SK-N-SH (cell line): Measurements from ENCODE around the gene ANKUB1. TPM values are rescaled to one million over a fixed set of nuclear protein-coding genes. Genes with fewer than 3 reads are reported as not detected.

ENCODE experiments used
- CTCF ChIA-PET: fragments of 300-600, 350-600 bp; formaldehyde crosslinking; extraction: SDS; loops from one replicate; lab custom pipeline; 2021; lab: Yijun Ruan, JAX
- POLR2A ChIA-PET: fragments of 350-600 bp; sonication (Branson Sonifier 250); formaldehyde crosslinking; extraction: SDS; loops from one replicate; lab custom pipeline; 2020; ENCODE audit warnings: antibody characterized with exemption, inconsistent platforms; lab: Yijun Ruan, JAX
- DNase-seq: peaks from one replicate; pipeline ENCODE4 v3.0.0; 2012
- H2AFZ ChIP-seq: fragments of 200-600 bp; sonication (generic); 2 replicates; pipeline ENCODE4 v1.8.1; 2016; ENCODE audit warnings: antibody characterized with exemption, mild to moderate bottlenecking, low read depth
- H3F3A ChIP-seq: fragments of 200-600 bp; sonication (generic); replicated peaks from 2 replicates; pipeline ENCODE3; 2016; ENCODE audit warnings: antibody characterized with exemption, mild to moderate bottlenecking; ENCODE audit not compliant: insufficient read depth
- H3K27ac ChIP-seq, 2 experiments: fragments of 200-500 bp in 1 of 2; fragments of 200-600 bp in 1 of 2; sonication (Bioruptor generic) in 1 of 2; sonication (generic), shearing (Covaris generic) in 1 of 2; 2 replicates each; pipeline versions ENCODE4 v1.5.1 to v1.6.1; 2014 to 2016; ENCODE audit warnings: low read depth in 2 of 2, inconsistent platforms in 1 of 2, low read length in 1 of 2, mild to moderate bottlenecking in 1 of 2, mixed read lengths in 1 of 2
- H3K27me3 ChIP-seq: fragments of 200-600 bp; sonication (generic), shearing (Covaris generic); 2 replicates; pipeline ENCODE4 v1.6.1; 2016; ENCODE audit warnings: mixed run types; ENCODE audit not compliant: insufficient read depth
- H3K36me3 ChIP-seq, 2 experiments: fragments of 200-500 bp in 1 of 2; fragments of 200-600 bp in 1 of 2; sonication (Bioruptor generic) in 1 of 2; sonication (generic) in 1 of 2; replicated peaks in 1 of 2; 2 replicates each; pipeline versions ENCODE3 to v1.5.1; 2014 to 2016; ENCODE audit warnings: low read length in 1 of 2, mild to moderate bottlenecking in 1 of 2; ENCODE audit not compliant: insufficient read depth in 2 of 2, control insufficient read depth in 1 of 2
- H3K4me1 ChIP-seq, 2 experiments: fragments of 200-500 bp in 1 of 2; fragments of 200-600 bp in 1 of 2; sonication (Bioruptor generic) in 1 of 2; sonication (generic), shearing (Covaris generic) in 1 of 2; 2 replicates each; pipeline versions ENCODE4 v1.5.1 to v1.6.1; 2014 to 2016; ENCODE audit warnings: low read depth in 1 of 2, low read length in 1 of 2, mixed run types in 1 of 2; ENCODE audit not compliant: insufficient read depth in 2 of 2, control insufficient read depth in 1 of 2
- H3K4me2 ChIP-seq: fragments of 200-600 bp; sonication (generic), shearing (Covaris generic); 2 replicates; pipeline ENCODE4 v1.6.1; 2017; ENCODE audit warnings: mixed run types
- H3K4me3 ChIP-seq, 2 experiments: fragments of 200-500 bp in 1 of 2; fragments of 200-600 bp in 1 of 2; sonication (Bioruptor generic) in 1 of 2; sonication (generic), shearing (Covaris generic) in 1 of 2; 2 replicates each; pipeline versions ENCODE4 v1.5.1 to v1.8.1; 2014 to 2016; ENCODE audit warnings: low read depth in 2 of 2, inconsistent platforms in 1 of 2, low read length in 1 of 2, mild to moderate bottlenecking in 1 of 2, mixed read lengths in 1 of 2, moderate library complexity in 1 of 2
- H3K79me2 ChIP-seq: fragments of 200-600 bp; sonication (generic); 2 replicates; pipeline ENCODE4 v1.8.1; 2017; ENCODE audit warnings: mild to moderate bottlenecking; ENCODE audit not compliant: insufficient read depth
- H3K9ac ChIP-seq: fragments of 200-600 bp; sonication (generic); 2 replicates; pipeline ENCODE4 v1.6.1; 2017; ENCODE audit warnings: mixed run types
- H3K9me2 ChIP-seq: fragments of 200-600 bp; sonication (generic); 2 replicates; pipeline ENCODE4 v1.6.1; 2017; ENCODE audit warnings: mixed run types
- H3K9me3 ChIP-seq: fragments of 200-600 bp; sonication (generic); 2 replicates; pipeline ENCODE4 v1.6.1; 2017; ENCODE audit warnings: mixed run types, mild to moderate bottlenecking, moderate library complexity
- H4K20me1 ChIP-seq: fragments of 200-600 bp; sonication (generic); 2 replicates; pipeline ENCODE4 v1.6.1; 2017; ENCODE audit warnings: mild to moderate bottlenecking, mixed run types; ENCODE audit not compliant: insufficient read depth
- EZH2phosphoT487 ChIP-seq: fragments of 200-600 bp; sonication (generic); IDR thresholded peaks from 2 replicates; pipeline ENCODE4 v1.6.1; 2017; ENCODE audit warnings: low read depth, mixed run types, mild to moderate bottlenecking, antibody characterized with exemption, moderate library complexity, borderline replicate concordance
- FOXJ3 ChIP-seq: sonication (generic); formaldehyde crosslinking; IDR thresholded peaks from 2 replicates; pipeline ENCODE4 v1.5.1; 2020; ENCODE audit warnings: mild to moderate bottlenecking, missing genetic modification reagents
- FOXM1 ChIP-seq: IDR thresholded peaks from 2 replicates; pipeline ENCODE4 v1.4.0; 2012; ENCODE audit warnings: low read depth, mild to moderate bottlenecking
- GABPA ChIP-seq: IDR thresholded peaks from 2 replicates; pipeline ENCODE4 v1.4.0; 2012; ENCODE audit warnings: low read depth, mild to moderate bottlenecking
- JUND ChIP-seq: IDR thresholded peaks from 2 replicates; pipeline ENCODE4 v1.4.0; 2012
- NFIC ChIP-seq: IDR thresholded peaks from 2 replicates; pipeline ENCODE4 v1.4.0; 2012; ENCODE audit warnings: borderline replicate concordance
- NRF1 ChIP-seq: IDR thresholded peaks from 2 replicates; pipeline ENCODE4 v1.6.1; 2012; ENCODE audit warnings: low read depth, mild to moderate bottlenecking, low read length
- POLR2AphosphoS5 ChIP-seq: IDR thresholded peaks from 2 replicates; pipeline ENCODE4 v1.6.1; 2012; ENCODE audit warnings: low read depth, low read length
- RAD21 ChIP-seq: IDR thresholded peaks from 2 replicates; pipeline ENCODE4 v1.6.1; 2012; ENCODE audit warnings: mild to moderate bottlenecking, low read length
- RCOR1 ChIP-seq: fragments of 150-350 bp; IDR thresholded peaks from 2 replicates; pipeline ENCODE4 v1.6.1; 2017; ENCODE audit warnings: antibody characterized with exemption, low read length
- RXRA ChIP-seq: IDR thresholded peaks from 2 replicates; pipeline ENCODE4 v1.4.0; 2012; ENCODE audit warnings: low read depth, mild to moderate bottlenecking, borderline replicate concordance
- SIN3A ChIP-seq: IDR thresholded peaks from 2 replicates; pipeline ENCODE4 v1.6.1; 2012; ENCODE audit warnings: low read depth, mild to moderate bottlenecking, low read length, moderate library complexity, borderline replicate concordance
- TAF1 ChIP-seq: IDR thresholded peaks from 2 replicates; pipeline ENCODE4 v1.6.1; 2012; ENCODE audit warnings: low read depth, mild to moderate bottlenecking, low read length, moderate library complexity, borderline replicate concordance
- TEAD4 ChIP-seq: IDR thresholded peaks from 2 replicates; pipeline ENCODE4 v1.4.0; 2012; ENCODE audit warnings: mild to moderate bottlenecking, borderline replicate concordance; ENCODE audit not compliant: insufficient read depth
- YY1 ChIP-seq: IDR thresholded peaks from 2 replicates; pipeline ENCODE4 v1.4.0; 2012; ENCODE audit warnings: low read depth, mild to moderate bottlenecking
- WGBS: methylation state at CpG from one replicate; pipeline ENCODE4 v1.1.6; 2017; ENCODE audit warnings: low lambda C conversion rate; 5-methylcytosine and 5-hydroxymethylcytosine counted together
- polyA plus RNA-seq, 3 experiments: library from polyadenylated mRNA; depleted of rRNA; stranded (reverse); fragments of >200 nt; gene quantifications; 2 replicates each; pipeline ENCODE4 v1.2.3, GENCODE V29; 2012
- TF ChIP-seq, protein P1 (sequence below): IDR thresholded peaks from 2 replicates; pipeline ENCODE4 v1.6.1; 2012; ENCODE audit warnings: mild to moderate bottlenecking, low read depth, low read length, moderate library complexity
- TF ChIP-seq, protein P2 (sequence below): IDR thresholded peaks from 2 replicates; pipeline ENCODE4 v1.4.0; 2012; ENCODE audit warnings: low read depth, borderline replicate concordance

The ANKUB1 gene
- polyA plus RNA-seq, 1 of the 3 experiments (the other 2 are of a cell fraction) = not detected

- Histone ChIP-seq H4K20me1 (no peaks in the 10 kb centered on the region), H3K4me1 (peaks cover 0 to 4% of the 10 kb centered on the region in 2 experiments; a peak in 1 of 4 replicates), H3K27me3 (no peaks in the 10 kb centered on the region), H3K9me2 (no peaks in the 10 kb centered on the region), H3K36me3 (no peaks in the 10 kb centered on the region), H3K4me3 (no peak overlapping the region), H3K9me3 (no peaks in the 10 kb centered on the region), H3K79me2 (no peaks in the 10 kb centered on the region), H3K4me2 (no peak overlapping the region), H2AFZ (no peak overlapping the region), H3K27ac (no peak overlapping the region), H3F3A (peaks cover 7% of the 10 kb centered on the region), H3K9ac (no peak overlapping the region)
- no peak for TF ChIP-seq NFIC
- no peak for TF ChIP-seq RCOR1
- TF ChIP-seq FOXJ3 (CRISPR knock-in tag) = no peak
- TF ChIP-seq JUND = no peak
- TF ChIP-seq SIN3A = no peak
- TF ChIP-seq NRF1 = no peak
- TF ChIP-seq EZH2phosphoT487 = no peak
- no peak for TF ChIP-seq TAF1
- CTCF ChIA-PET = interaction anchor here (2.4 kb wide), 1 partner anchor 8 kb away, joined by 16 read pairs; no protein-coding TSS in a partner anchor
- POLR2A ChIA-PET = no interaction called here
- DNase-seq = no peak
- WGBS = 93% methylated on average over 4 of the region's 4 CpGs
Measured at GRCh38 chr3:149781211-149781610, 11.1 kb downstream of the ANKUB1 start.

- no peaks in the 10 kb centered on the region for H3K4me1 ChIP-seq
- H3K9me3 ChIP-seq = no peaks in the 10 kb centered on the region
- no peaks in the 10 kb centered on the region for H3K79me2 ChIP-seq
- ChIA-PET POLR2A (no interaction called here), CTCF (interaction anchor here (1.0 to 3.2 kb wide), 5 partner anchors 11 to 407 kb away, joined by 3 to 13 read pairs (median 4); no protein-coding TSS in a partner anchor)
- DNase-seq = no peak
- H3K36me3 ChIP-seq = no peaks in the 10 kb centered on the region
- H3K4me2 ChIP-seq = no peak overlapping the region
- no peaks in the 10 kb centered on the region for H3K27me3 ChIP-seq
- 79% methylated on average over 2 of the region's 2 CpGs for WGBS
- H3K4me3 ChIP-seq = no peak overlapping the region
- no peak for TF ChIP-seq YY1
- TF ChIP-seq, protein P1, sequence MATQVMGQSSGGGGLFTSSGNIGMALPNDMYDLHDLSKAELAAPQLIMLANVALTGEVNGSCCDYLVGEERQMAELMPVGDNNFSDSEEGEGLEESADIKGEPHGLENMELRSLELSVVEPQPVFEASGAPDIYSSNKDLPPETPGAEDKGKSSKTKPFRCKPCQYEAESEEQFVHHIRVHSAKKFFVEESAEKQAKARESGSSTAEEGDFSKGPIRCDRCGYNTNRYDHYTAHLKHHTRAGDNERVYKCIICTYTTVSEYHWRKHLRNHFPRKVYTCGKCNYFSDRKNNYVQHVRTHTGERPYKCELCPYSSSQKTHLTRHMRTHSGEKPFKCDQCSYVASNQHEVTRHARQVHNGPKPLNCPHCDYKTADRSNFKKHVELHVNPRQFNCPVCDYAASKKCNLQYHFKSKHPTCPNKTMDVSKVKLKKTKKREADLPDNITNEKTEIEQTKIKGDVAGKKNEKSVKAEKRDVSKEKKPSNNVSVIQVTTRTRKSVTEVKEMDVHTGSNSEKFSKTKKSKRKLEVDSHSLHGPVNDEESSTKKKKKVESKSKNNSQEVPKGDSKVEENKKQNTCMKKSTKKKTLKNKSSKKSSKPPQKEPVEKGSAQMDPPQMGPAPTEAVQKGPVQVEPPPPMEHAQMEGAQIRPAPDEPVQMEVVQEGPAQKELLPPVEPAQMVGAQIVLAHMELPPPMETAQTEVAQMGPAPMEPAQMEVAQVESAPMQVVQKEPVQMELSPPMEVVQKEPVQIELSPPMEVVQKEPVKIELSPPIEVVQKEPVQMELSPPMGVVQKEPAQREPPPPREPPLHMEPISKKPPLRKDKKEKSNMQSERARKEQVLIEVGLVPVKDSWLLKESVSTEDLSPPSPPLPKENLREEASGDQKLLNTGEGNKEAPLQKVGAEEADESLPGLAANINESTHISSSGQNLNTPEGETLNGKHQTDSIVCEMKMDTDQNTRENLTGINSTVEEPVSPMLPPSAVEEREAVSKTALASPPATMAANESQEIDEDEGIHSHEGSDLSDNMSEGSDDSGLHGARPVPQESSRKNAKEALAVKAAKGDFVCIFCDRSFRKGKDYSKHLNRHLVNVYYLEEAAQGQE = no peak
- TF ChIP-seq GABPA = no peak
- TF ChIP-seq RAD21 = no peak
- TF ChIP-seq POLR2AphosphoS5 = no peak
- no peak for TF ChIP-seq FOXM1
- TF ChIP-seq, protein P2, sequence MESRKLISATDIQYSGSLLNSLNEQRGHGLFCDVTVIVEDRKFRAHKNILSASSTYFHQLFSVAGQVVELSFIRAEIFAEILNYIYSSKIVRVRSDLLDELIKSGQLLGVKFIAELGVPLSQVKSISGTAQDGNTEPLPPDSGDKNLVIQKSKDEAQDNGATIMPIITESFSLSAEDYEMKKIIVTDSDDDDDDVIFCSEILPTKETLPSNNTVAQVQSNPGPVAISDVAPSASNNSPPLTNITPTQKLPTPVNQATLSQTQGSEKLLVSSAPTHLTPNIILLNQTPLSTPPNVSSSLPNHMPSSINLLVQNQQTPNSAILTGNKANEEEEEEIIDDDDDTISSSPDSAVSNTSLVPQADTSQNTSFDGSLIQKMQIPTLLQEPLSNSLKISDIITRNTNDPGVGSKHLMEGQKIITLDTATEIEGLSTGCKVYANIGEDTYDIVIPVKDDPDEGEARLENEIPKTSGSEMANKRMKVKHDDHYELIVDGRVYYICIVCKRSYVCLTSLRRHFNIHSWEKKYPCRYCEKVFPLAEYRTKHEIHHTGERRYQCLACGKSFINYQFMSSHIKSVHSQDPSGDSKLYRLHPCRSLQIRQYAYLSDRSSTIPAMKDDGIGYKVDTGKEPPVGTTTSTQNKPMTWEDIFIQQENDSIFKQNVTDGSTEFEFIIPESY = no peak
- TF ChIP-seq TEAD4 = no peak
- no peak for TF ChIP-seq RXRA
- no peak overlapping the region for H3K9ac ChIP-seq
- H3K27ac ChIP-seq = no peak overlapping the region
- H3K9me2 ChIP-seq = no peaks in the 10 kb centered on the region
- H3F3A ChIP-seq = no peaks in the 10 kb centered on the region
- H2AFZ ChIP-seq = no peak overlapping the region
- no peaks in the 10 kb centered on the region for H4K20me1 ChIP-seq
Measured at GRCh38 chr3:149777414-149778214, 14.7 kb downstream of the ANKUB1 start.
